PC-9 (cell line): ENCODE measurements around the gene RBM33. TPM values are rescaled to one million over a fixed set of nuclear protein-coding genes. Genes with fewer than 3 reads are reported as not detected.

Experiments
- BruUV-seq: library from RNA; stranded (reverse); fragments of 400-500 nt; replicated peaks from 2 replicates; lab custom pipeline; 2021; lab: Mats Ljungman, UMichigan
- CTCF ChIA-PET: fragments of 300-600 bp; sonication (Branson Sonifier 250); formaldehyde crosslinking; loops from one replicate; lab custom pipeline; 2022; ENCODE audit warnings: antibody characterized with exemption; lab: Charles Lee
- POLR2A ChIA-PET: fragments of 300-600 bp; sonication (Branson Sonifier 250); formaldehyde crosslinking; loops from one replicate; lab custom pipeline; 2022; ENCODE audit warnings: antibody characterized with exemption; ENCODE audit not compliant: unreplicated experiment; lab: Charles Lee
- DNase-seq, 2 experiments: peaks; one replicate each; pipeline versions ENCODE4 v3.0.0 to v3.0.0-alpha.2; 2015 to 2022; ENCODE audit warnings: mixed read lengths in 1 of 2
- H2AFZ ChIP-seq: fragments of 200-600 bp; sonication (generic); 2 replicates; pipeline ENCODE4 v1.8.1; 2017; ENCODE audit warnings: antibody characterized with exemption
- H3F3A ChIP-seq: fragments of 200-600 bp; sonication (generic); 2 replicates; pipeline ENCODE4 v1.8.1; 2017; ENCODE audit warnings: antibody characterized with exemption, mild to moderate bottlenecking, low read depth; ENCODE audit not compliant: insufficient read depth
- H3K27ac ChIP-seq: fragments of 200-600 bp; sonication (generic); 2 replicates; pipeline ENCODE4 v1.6.1; 2016; ENCODE audit warnings: mixed run types
- H3K27me3 ChIP-seq: fragments of 200-600 bp; sonication (generic); 2 replicates; pipeline ENCODE4 v1.6.1; 2016; ENCODE audit warnings: low read depth, mixed run types; ENCODE audit not compliant: insufficient read depth
- H3K36me3 ChIP-seq: fragments of 200-600 bp; sonication (generic); 2 replicates; pipeline ENCODE4 v1.6.1; 2016; ENCODE audit warnings: low read depth, mixed run types
- H3K4me1 ChIP-seq: fragments of 200-600 bp; sonication (generic); replicated peaks from 2 replicates; pipeline ENCODE4 v1.6.1; 2016; ENCODE audit warnings: mixed run types; ENCODE audit not compliant: insufficient read depth
- H3K4me2 ChIP-seq: fragments of 200-600 bp; sonication (generic); 2 replicates; pipeline ENCODE4 v1.6.1; 2017; ENCODE audit warnings: mixed run types
- H3K4me3 ChIP-seq: fragments of 200-600 bp; sonication (generic); 2 replicates; pipeline ENCODE4 v1.6.1; 2016; ENCODE audit warnings: mixed run types
- H3K79me2 ChIP-seq: fragments of 200-600 bp; sonication (generic); 2 replicates; pipeline ENCODE4 v1.6.1; 2017; ENCODE audit warnings: low read depth, mixed run types
- H3K9me2 ChIP-seq: fragments of 200-600 bp; sonication (generic); 2 replicates; pipeline ENCODE4 v1.8.1; 2017; ENCODE audit warnings: mild to moderate bottlenecking; ENCODE audit not compliant: insufficient read depth
- H3K9me3 ChIP-seq: fragments of 200-600 bp; sonication (generic); 2 replicates; pipeline ENCODE4 v1.8.1; 2016; ENCODE audit warnings: low read depth; ENCODE audit not compliant: insufficient read depth
- H4K20me1 ChIP-seq: fragments of 200-600 bp; sonication (generic); 2 replicates; pipeline ENCODE4 v1.8.1; 2017; ENCODE audit not compliant: insufficient read depth
- CTCF ChIP-seq: fragments of 200-600 bp; sonication (generic); conservative IDR thresholded peaks from 2 replicates; pipeline ENCODE4 v1.6.1; 2017; ENCODE audit warnings: mixed run types, antibody characterized with exemption, mild to moderate bottlenecking, moderate library complexity
- EZH2 ChIP-seq: fragments of 200-600 bp; sonication (generic); IDR thresholded peaks from 2 replicates; pipeline ENCODE4 v1.8.0; 2017; ENCODE audit warnings: antibody characterized with exemption, low read depth
- intact Hi-C: fragments of 100-400 bp; cut with micrococcal nuclease; formaldehyde crosslinking; loops from one replicate; pipeline ENCODE4 v1.10.0; 2022; ENCODE audit not compliant: unreplicated experiment
- total RNA-seq: library from RNA; stranded (reverse); gene quantifications from 2 replicates; pipeline ENCODE4 v1.2.3, GENCODE V29; 2021

Gene RBM33
- total RNA-seq, 1 experiment from 2014 or later = 85.7 TPM

DNA sequence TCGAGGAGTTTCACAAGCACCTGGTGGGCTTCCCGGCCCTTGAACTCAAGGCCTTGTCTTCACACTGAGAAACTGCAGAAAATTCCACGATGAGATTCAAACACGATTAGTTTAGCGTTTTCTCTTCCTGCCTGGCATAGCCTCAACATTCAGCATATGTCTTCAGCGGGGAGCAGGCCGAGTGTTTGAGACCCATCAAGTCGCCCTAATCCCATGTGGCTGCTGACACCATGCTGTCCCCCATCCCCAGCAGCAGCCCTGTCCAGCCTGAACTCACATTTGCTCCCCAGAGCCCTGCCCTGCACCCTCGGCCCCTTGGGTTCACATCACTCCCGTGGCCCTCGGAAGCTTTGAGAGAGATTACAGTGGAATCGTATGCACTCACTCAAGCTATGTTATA is 35.3 kb upstream of the RBM33 start:
- no TSS peak for BruUV-seq
- no peaks in the 10 kb centered on the region for H3K9me3 ChIP-seq
- H3K79me2 ChIP-seq = no peaks in the 10 kb centered on the region
- intact Hi-C loops = no loop called here
- H4K20me1 ChIP-seq = no peaks in the 10 kb centered on the region
- DNase-seq = no peak
- ChIA-PET CTCF (no interaction called here), POLR2A (no interaction called here)
- H3F3A ChIP-seq = no peaks in the 10 kb centered on the region
- H3K4me3 ChIP-seq = no peak overlapping the region
- H3K9me2 ChIP-seq = no peaks in the 10 kb centered on the region; the same call in 1 of the 2 replicates
- H3K4me1 ChIP-seq = no peaks in the 10 kb centered on the region
- peaks cover 93% of the 10 kb centered on the region for H3K27me3 ChIP-seq
- H3K27ac ChIP-seq = no peak overlapping the region
- H2AFZ ChIP-seq = no peak overlapping the region
- no peaks in the 10 kb centered on the region for H3K36me3 ChIP-seq
- TF ChIP-seq CTCF (no peak), EZH2 (no peak)
- no peak overlapping the region for H3K4me2 ChIP-seq

DNA sequence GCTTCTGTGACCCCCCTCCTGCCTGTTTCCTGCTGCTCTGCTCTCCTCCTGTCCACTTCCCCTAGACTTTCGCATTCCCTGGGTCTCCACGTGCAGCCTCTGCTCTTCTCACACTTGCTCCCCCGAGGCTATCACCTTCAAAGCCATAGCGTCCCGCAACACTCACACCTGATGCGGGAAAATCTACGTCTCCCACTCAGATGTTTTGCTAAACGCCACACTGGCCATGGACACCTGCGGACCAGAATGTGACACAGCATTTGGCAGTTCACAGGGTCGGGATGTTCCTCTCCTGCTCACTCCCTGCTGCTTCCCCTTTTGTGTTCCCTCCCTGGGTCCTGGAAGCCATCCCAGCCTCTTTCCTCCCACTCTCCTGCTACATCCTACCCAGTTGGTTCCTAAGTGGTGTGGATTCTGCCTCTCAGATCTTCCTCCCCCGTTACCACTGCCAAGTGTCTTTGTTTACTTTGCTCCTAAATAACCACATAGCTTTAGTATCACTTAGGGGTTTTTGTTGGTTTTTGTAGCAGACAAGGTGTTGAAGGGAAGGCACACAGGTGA is 33.7 kb upstream of the RBM33 start:
- DNase-seq = no peak
- Histone ChIP-seq H3K4me2 (no peak overlapping the region), H3K4me3 (no peak overlapping the region), H3K9me2 (no peaks in the 10 kb centered on the region; the same call in 1 of the 2 replicates), H3K36me3 (no peaks in the 10 kb centered on the region), H3K27ac (no peak overlapping the region), H3K27me3 (peaks cover 87% of the 10 kb centered on the region), H3F3A (no peaks in the 10 kb centered on the region), H2AFZ (no peak overlapping the region), H3K4me1 (no peaks in the 10 kb centered on the region), H4K20me1 (no peaks in the 10 kb centered on the region), H3K9me3 (no peaks in the 10 kb centered on the region), H3K79me2 (no peaks in the 10 kb centered on the region)
- intact Hi-C loops = no loop called here
- TF ChIP-seq EZH2 (no peak), CTCF (no peak)
- ChIA-PET POLR2A (no interaction called here), CTCF (no interaction called here)
- BruUV-seq = no TSS peak

DNA sequence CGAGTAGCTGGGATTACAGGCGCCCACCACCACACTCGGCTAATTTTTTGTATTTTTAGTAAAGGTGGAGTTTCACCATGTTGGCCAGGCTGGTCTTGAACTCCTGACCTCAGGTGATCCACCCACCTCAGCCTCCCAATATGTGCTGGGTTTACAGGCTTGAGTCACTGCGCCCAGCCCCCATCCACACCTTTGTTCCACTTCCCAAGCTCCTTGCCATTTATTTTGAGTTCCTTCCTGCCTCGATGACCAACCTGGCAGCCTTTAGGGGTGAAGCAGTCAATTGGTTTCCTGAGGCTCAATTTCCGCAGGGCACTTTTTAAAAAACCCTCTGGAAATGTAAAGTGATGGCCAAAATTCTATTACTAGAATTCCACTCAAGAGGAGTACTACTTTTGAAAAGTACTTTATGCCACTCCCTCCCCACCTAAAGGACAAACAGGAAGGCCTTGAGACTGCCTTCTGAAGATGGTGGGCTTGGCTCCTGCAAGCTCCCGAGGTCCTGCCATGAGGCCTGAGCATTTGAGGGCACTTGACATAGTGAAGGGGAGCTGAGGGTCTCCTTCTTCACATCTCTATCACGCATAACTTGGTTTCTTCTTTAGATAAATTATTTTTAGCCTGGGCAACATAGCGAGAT is 32.5 kb upstream of the RBM33 start:
- BruUV-seq = no TSS peak
- Histone ChIP-seq H2AFZ (no peak overlapping the region), H3K79me2 (no peaks in the 10 kb centered on the region), H3K36me3 (no peaks in the 10 kb centered on the region), H3K9me2 (no peaks in the 10 kb centered on the region; the same call in 1 of the 2 replicates), H3K4me3 (no peak overlapping the region), H3K27me3 (peaks cover 76% of the 10 kb centered on the region), H3K4me2 (no peak overlapping the region), H4K20me1 (no peaks in the 10 kb centered on the region), H3K27ac (no peak overlapping the region), H3K9me3 (no peaks in the 10 kb centered on the region), H3F3A (no peaks in the 10 kb centered on the region), H3K4me1 (no peaks in the 10 kb centered on the region)
- DNase-seq = no peak
- TF ChIP-seq EZH2 (no peak), CTCF (no peak)
- intact Hi-C loops = no loop called here
- ChIA-PET POLR2A (no interaction called here), CTCF (interaction anchor here (0.7 kb wide), 1 partner anchor 196 kb away, joined by 5 read pairs; no protein-coding TSS in a partner anchor)
